Activated CD4-positive, alpha-beta T cell treated with anti-CD3 and anti-CD28 coated beads, Interleukin-2, amount 10 ng/mL, durations not matched to agents 7 days and 5 days (primary cell): ENCODE data around the gene ZIC1. TPM values are rescaled to one million over a fixed set of nuclear protein-coding genes. Genes with fewer than 3 reads are reported as not detected.

Experiments
- CTCF ChIA-PET: fragments of 350-600 bp; sonication (Branson Sonifier 250); formaldehyde crosslinking; loops from one replicate; lab custom pipeline; 2021; ENCODE audit warnings: antibody characterized with exemption; lab: Charles Lee
- POLR2A ChIA-PET: fragments of 350-600 bp; sonication (Branson Sonifier 250); formaldehyde crosslinking; loops from one replicate; lab custom pipeline; 2021; ENCODE audit warnings: antibody characterized with exemption; lab: Charles Lee
- DNase-seq: peaks from one replicate; pipeline ENCODE4 v3.0.0-alpha.2; 2020
- H3K27ac Mint-ChIP-seq: one replicate; pipeline ENCODE4 v1.8.0; 2021; ENCODE audit warnings: mild to moderate bottlenecking, moderate library complexity, mixed read lengths
- H3K27me3 Mint-ChIP-seq: one replicate; pipeline ENCODE4 v1.8.0; 2021; ENCODE audit warnings: mixed read lengths
- H3K36me3 Mint-ChIP-seq: one replicate; pipeline ENCODE4 v1.8.0; 2021; ENCODE audit warnings: low read depth, mixed read lengths
- H3K4me1 Mint-ChIP-seq: one replicate; pipeline ENCODE4 v1.8.0; 2021; ENCODE audit warnings: mixed read lengths
- H3K4me3 Mint-ChIP-seq: one replicate; pipeline ENCODE4 v1.8.0; 2021; ENCODE audit warnings: mild to moderate bottlenecking, moderate library complexity, mixed read lengths
- H3K9me3 Mint-ChIP-seq: one replicate; pipeline ENCODE4 v1.8.0; 2021; ENCODE audit warnings: mixed read lengths
- total RNA-seq, 2 experiments: library from RNA; stranded (reverse); gene quantifications; one replicate each; pipeline ENCODE4 v1.2.3, GENCODE V29; 2021

Gene ZIC1
- total RNA-seq, 2 experiments from 2014 or later: not detected

- Mint-ChIP-seq H3K27me3 (peaks cover 77% of the 10 kb centered on the region), H3K27ac (no peak overlapping the region)
- DNase-seq: no peak
Observed at GRCh38 chr3:147418808-147419701, 9.9 kb downstream of the ZIC1 start.

GRCh38 chr3:147419781-147420224, 10.6 kb downstream of the ZIC1 start:
- POLR2A ChIA-PET: no interaction called here

More at GRCh38 chr3:147418808-147419701, 9.9 kb downstream of the ZIC1 start:
- Mint-ChIP-seq H3K36me3 (peaks cover 3% of the 10 kb centered on the region), H3K4me3 (no peak overlapping the region), H3K4me1 (no peaks in the 10 kb centered on the region), H3K9me3 (peaks cover 4% of the 10 kb centered on the region)
- POLR2A ChIA-PET: no interaction called here
- CTCF ChIA-PET: no interaction called here

GRCh38 chr3:147420353-147421183, 11.4 kb downstream of the ZIC1 start:
- CTCF ChIA-PET: interaction anchor here (0.9 kb wide), 1 partner anchor 27 kb away, joined by 3 read pairs; no protein-coding TSS in a partner anchor

More at GRCh38 chr3:147419781-147420224, 10.6 kb downstream of the ZIC1 start:
- H3K4me1 Mint-ChIP-seq: no peaks in the 10 kb centered on the region
- no peak overlapping the region for H3K27ac Mint-ChIP-seq
- peaks cover 3% of the 10 kb centered on the region for H3K36me3 Mint-ChIP-seq
- CTCF ChIA-PET: no interaction called here
- peaks cover 4% of the 10 kb centered on the region for H3K9me3 Mint-ChIP-seq
- peaks cover 74% of the 10 kb centered on the region for H3K27me3 Mint-ChIP-seq
- H3K4me3 Mint-ChIP-seq: no peak overlapping the region
- no peak for DNase-seq

GRCh38 chr3:147421184-147421912, 12.2 kb downstream of the ZIC1 start:
- H3K36me3 Mint-ChIP-seq: peaks cover 3% of the 10 kb centered on the region
- H3K9me3 Mint-ChIP-seq: peaks cover 4% of the 10 kb centered on the region
- H3K27me3 Mint-ChIP-seq: peaks cover 71% of the 10 kb centered on the region
- ChIA-PET POLR2A (no interaction called here), CTCF (interaction anchor here (0.9 kb wide), 1 partner anchor 28 kb away, joined by 3 read pairs; no protein-coding TSS in a partner anchor)
- no peak overlapping the region for H3K4me3 Mint-ChIP-seq
- no peak for DNase-seq
- H3K27ac Mint-ChIP-seq: no peak overlapping the region
- H3K4me1 Mint-ChIP-seq: no peaks in the 10 kb centered on the region

More at GRCh38 chr3:147420353-147421183, 11.4 kb downstream of the ZIC1 start:
- Mint-ChIP-seq H3K9me3 (peaks cover 4% of the 10 kb centered on the region), H3K4me3 (no peak overlapping the region), H3K4me1 (no peaks in the 10 kb centered on the region), H3K36me3 (peaks cover 3% of the 10 kb centered on the region), H3K27ac (no peak overlapping the region), H3K27me3 (peaks cover 72% of the 10 kb centered on the region)
- DNase-seq: no peak
- POLR2A ChIA-PET: no interaction called here

GRCh38 chr3:147422196-147422595, 13.0 kb downstream of the ZIC1 start:
- Mint-ChIP-seq H3K27me3 (peaks cover 71% of the 10 kb centered on the region), H3K4me3 (no peak overlapping the region), H3K9me3 (peaks cover 4% of the 10 kb centered on the region), H3K4me1 (no peaks in the 10 kb centered on the region), H3K36me3 (peaks cover 3% of the 10 kb centered on the region), H3K27ac (no peak overlapping the region)
- CTCF ChIA-PET: no interaction called here
- POLR2A ChIA-PET: no interaction called here
- no peak for DNase-seq

DNA sequence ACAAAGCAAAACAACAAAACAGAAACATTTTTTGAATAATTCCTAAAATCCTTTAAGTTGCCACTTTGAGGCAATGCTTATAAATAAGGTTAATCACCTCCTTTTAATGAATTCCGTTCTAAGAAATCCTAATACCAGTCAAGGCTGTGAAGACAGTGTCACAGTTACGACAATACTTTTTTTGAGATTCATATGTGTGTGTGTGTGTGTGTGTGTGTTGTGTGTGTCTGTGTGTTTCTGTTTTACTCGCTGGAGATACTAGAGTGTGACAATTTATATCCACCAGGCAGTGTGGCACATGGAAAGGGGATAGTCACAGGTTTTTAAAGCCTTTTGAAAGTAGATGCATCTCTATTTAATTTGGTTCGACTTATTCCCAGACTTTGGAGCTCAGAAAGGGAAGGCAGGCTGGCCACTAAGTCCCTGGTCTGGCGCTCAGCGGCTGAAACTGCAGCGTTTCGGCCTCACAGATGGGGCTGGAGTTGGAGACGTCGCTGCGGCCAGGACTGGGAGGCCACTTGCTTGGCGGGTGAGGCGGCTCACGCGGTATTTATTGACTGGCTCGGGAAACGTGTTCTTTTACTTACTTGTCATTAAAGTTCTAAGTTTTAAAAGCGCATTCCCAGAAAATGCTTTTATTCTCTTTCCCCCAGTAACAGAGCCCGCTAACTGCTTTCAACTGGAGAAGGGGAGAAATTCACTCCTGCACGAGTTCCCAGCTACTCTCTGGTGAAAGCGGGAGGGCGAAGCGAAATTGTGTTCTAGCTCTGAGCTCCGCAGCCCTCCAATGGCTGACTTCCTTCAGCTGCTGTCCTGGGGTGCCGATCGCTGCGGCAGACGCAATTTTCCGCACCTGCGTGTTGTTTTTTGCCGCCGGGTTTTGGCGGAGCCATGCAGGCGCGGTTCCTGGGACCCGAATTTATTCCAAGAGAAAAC, 13.7 kb downstream of the ZIC1 start:
- Mint-ChIP-seq H3K27ac (peak overlapping the region; percentile 41), H3K4me1 (no peaks in the 10 kb centered on the region), H3K9me3 (peaks cover 4% of the 10 kb centered on the region), H3K27me3 (peaks cover 65% of the 10 kb centered on the region), H3K36me3 (peaks cover 3% of the 10 kb centered on the region), H3K4me3 (no peak overlapping the region)
- ChIA-PET CTCF (no interaction called here), POLR2A (no interaction called here)
- DNase-seq: no peak

- peaks cover 59% of the 10 kb centered on the region for H3K27me3 Mint-ChIP-seq
- CTCF ChIA-PET: no interaction called here
- H3K36me3 Mint-ChIP-seq: peaks cover 3% of the 10 kb centered on the region
- no peaks in the 10 kb centered on the region for H3K4me1 Mint-ChIP-seq
- H3K27ac Mint-ChIP-seq: no peak overlapping the region
- POLR2A ChIA-PET: no interaction called here
- H3K4me3 Mint-ChIP-seq: no peak overlapping the region
- H3K9me3 Mint-ChIP-seq: peaks cover 4% of the 10 kb centered on the region
- no peak for DNase-seq
Observed at GRCh38 chr3:147423537-147423797, 14.3 kb downstream of the ZIC1 start.

- CTCF ChIA-PET: no interaction called here
- Mint-ChIP-seq H3K9me3 (peaks cover 4% of the 10 kb centered on the region), H3K27me3 (peaks cover 55% of the 10 kb centered on the region), H3K36me3 (peaks cover 3% of the 10 kb centered on the region), H3K4me1 (no peaks in the 10 kb centered on the region), H3K4me3 (no peak overlapping the region), H3K27ac (no peak overlapping the region)
- DNase-seq: no peak
- POLR2A ChIA-PET: no interaction called here
Observed at GRCh38 chr3:147423798-147424580, 14.8 kb downstream of the ZIC1 start.

GRCh38 chr3:147424581-147425387, 15.6 kb downstream of the ZIC1 start:
- Mint-ChIP-seq H3K27me3 (peaks cover 48% of the 10 kb centered on the region), H3K9me3 (peaks cover 4% of the 10 kb centered on the region), H3K4me1 (no peaks in the 10 kb centered on the region), H3K4me3 (no peak overlapping the region), H3K27ac (no peak overlapping the region), H3K36me3 (peaks cover 3% of the 10 kb centered on the region)
- no peak for DNase-seq
- ChIA-PET POLR2A (no interaction called here), CTCF (no interaction called here)

GRCh38 chr3:147425388-147425850, 16.3 kb downstream of the ZIC1 start:
- Mint-ChIP-seq H3K4me1 (no peaks in the 10 kb centered on the region), H3K36me3 (peaks cover 3% of the 10 kb centered on the region), H3K27ac (no peak overlapping the region), H3K9me3 (peaks cover 4% of the 10 kb centered on the region), H3K27me3 (peaks cover 42% of the 10 kb centered on the region), H3K4me3 (no peak overlapping the region)
- DNase-seq: no peak
- ChIA-PET CTCF (no interaction called here), POLR2A (no interaction called here)

DNA sequence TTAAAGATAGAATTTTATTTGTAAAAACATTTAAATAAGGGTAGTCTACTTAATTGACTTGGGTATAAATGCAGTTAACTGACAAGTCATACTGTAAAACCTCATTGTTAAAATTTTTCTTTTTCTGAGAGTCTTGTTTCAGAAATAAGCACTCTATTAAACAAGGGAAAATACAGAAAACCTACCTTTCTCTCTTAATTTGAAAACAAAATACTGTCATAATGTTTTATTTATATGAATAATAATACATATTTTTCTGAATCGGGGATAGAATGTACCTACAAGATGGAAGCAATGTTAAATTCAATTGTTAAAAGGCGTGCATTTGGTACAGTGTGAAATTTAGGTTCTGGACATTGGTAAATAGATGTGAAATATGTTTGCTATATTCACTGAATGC, 17.8 kb downstream of the ZIC1 start:
- DNase-seq: no peak
- H3K4me3 Mint-ChIP-seq: no peak overlapping the region
- H3K36me3 Mint-ChIP-seq: peaks cover 3% of the 10 kb centered on the region
- H3K4me1 Mint-ChIP-seq: no peaks in the 10 kb centered on the region
- POLR2A ChIA-PET: no interaction called here
- CTCF ChIA-PET: no interaction called here
- peaks cover 4% of the 10 kb centered on the region for H3K9me3 Mint-ChIP-seq
- no peak overlapping the region for H3K27ac Mint-ChIP-seq
- H3K27me3 Mint-ChIP-seq: peaks cover 32% of the 10 kb centered on the region
